ENCODE results near the gene ZBTB9.
"Not testable (repeated sequence)": the region's sequence is repeated elsewhere in the genome, so short reads cannot be mapped to it uniquely, and the experiment has no call there.

Gene ZBTB9

DNA sequence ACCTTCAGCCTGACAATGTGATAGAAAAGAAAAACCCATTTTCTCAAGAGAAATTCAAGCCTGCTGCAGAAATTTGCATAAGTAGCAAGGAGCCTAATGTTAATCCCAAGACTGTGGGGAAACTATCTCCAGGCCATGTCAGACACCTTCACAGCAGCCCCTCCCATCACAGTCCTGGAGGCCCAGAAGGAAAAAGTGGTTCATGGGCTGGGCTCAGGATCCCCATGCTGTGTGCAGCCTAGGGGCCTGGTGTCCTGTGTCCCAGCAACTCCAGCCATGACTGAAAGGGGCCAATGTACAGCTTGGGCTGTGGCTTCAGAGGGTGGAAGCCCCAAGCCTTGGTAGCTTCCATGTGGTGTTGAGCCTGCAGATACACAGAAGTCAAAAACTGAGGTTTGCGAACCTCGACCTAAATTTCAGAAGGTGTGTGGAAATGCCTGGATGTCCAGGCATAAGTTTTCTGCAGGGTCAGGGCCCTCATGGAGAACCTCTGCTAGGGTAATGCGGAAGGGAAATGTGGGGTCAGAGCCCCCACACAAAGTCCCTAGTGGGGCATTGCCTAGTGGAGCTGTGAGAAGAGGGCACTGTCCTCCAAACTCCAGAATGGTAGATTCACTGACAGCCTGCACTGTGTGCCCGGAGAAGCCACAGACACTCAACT, 11.8 kb downstream of the ZBTB9 start:
- DNase-seq: no peak

DNA sequence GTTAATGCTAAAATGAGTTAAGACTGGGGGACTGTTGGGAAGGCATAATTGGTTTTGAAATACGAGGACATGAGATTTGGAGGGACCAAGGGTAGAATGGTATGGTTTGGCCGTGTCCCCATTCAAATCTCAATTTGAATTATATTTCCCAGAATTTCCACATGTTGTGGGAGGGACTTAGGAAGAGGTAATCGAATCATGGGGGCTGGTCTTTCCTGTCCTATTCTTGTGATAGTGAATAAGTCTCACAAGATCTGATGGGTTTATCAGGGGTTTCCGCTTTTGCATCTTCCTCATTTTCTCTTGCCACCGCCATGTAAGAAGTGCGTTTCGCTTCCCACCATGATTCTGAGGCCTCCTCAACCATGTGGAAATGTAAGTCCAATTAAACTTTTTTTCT, 12.7 kb downstream of the ZBTB9 start:
- no peak for DNase-seq

DNA sequence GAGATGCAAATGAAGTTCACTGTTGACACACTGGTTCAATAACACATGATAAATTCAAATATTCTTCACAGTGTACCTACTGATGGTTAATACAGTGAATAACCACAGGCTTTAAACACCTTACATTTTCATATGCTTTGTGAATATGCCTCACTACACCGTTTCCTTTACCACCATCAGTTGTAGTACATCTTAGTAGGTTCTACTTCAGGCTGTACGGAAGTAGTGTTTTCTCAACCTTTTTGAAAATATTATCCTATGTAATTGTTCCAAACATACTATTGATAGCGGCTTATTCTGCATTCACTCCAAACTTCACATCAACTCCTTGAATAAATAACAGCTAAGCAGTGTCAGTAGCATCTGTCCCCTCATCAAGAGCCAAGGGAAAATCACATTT, 15.3 kb downstream of the ZBTB9 start:
- DNase-seq: no peak

DNA sequence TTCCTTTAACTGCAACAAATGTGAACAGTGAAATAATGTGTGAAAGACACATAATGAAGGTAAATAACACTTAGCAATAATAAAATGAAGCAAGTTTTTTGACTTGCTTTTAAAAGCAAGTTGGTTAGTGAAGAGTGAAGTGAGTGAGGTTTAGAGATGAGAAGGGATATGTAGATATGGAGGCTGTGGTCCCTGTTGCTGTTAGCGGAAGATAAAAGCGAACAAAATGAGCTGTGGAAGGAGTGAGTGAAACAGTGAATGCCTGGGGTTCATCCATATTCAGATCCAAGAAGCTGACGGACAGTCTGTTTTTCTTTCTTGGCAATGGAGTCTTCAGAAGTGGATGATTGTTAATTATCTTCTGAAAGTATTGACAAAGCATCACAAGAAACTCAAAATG, 23.5 kb downstream of the ZBTB9 start:
- DNase-seq: no peak

- no peak for DNase-seq
Observed at GRCh38 chr6:33481192-33481591, 26.8 kb downstream of the ZBTB9 start.

GRCh38 chr6:33482620-33483019, 28.2 kb downstream of the ZBTB9 start:
- not testable (repeated sequence) for DNase-seq

- DNase-seq: no peak
Observed at GRCh38 chr6:33483678-33484077, 29.3 kb downstream of the ZBTB9 start.

DNA sequence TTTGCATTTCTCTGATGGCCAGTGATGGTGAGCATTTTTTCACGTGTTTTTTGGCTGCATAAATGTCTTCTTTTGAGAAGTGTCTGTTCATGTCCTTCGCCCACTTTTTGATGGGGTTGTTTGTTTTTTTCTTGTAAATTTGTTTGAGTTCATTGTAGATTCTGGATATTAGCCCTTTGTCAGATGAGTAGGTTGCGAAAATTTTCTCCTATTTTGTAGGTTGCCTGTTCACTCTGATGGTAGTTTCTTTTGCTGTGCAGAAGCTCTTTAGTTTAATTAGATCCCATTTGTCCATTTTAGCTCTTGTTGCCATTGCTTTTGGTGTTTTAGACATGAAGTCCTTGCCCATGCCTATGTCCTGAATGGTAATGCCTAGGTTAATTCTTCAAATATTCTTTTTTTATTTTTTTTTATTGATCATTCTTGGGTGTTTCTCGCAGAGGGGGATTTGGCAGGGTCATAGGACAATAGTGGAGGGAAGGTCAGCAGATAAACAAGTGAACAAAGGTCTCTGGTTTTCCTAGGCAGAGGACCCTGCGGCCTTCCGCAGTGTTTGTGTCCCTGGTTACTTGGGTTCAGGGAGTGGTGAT, 30.4 kb downstream of the ZBTB9 start:
- DNase-seq: not testable (repeated sequence)

GRCh38 chr6:33485680-33486079, 31.3 kb downstream of the ZBTB9 start:
- DNase-seq: not testable (repeated sequence)

DNA sequence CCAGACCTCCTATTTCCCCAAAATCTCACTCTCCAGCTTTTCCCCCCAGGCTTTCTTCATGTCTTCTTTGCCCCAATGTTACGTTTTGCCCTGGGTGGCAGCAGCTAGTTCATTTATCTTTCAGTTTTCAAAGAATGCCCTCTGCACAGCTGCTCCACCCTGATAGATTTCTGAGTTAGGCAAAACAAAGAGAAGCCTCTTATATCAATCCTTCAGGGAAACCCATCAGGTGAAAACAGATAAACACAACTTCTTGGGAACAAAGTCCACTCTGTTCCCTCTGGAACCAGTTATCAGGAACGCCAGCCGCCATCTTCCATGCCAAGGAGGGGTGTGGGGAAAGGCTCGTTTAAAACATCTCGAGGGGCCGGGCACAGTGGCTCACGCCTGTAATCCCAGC, 34.0 kb downstream of the ZBTB9 start:
- no peak for DNase-seq

GRCh38 chr6:33490198-33490597, 35.8 kb downstream of the ZBTB9 start:
- no peak for DNase-seq

DNA sequence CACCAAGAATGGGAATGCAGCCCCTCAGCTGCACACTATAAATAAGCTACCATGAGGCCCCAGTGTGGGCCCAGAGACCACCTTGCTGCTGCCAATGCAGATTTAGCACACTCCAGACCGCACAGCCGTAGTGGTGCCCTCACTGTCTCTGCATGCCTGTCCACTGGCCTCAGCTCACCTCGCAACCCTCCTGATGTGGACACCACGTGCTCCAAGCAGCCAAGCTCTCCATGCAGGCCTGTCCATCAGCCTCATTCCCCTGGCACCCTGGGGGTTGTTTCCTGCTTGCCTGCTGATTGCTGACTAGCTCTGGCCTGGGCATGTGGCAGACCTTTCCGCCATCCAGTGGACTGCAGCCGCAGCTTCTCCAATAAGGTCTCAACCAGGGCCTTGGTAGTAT, 36.2 kb downstream of the ZBTB9 start:
- DNase-seq: no peak

GRCh38 chr6:33492093-33492492, 37.7 kb downstream of the ZBTB9 start:
- DNase-seq: no peak

GRCh38 chr6:33497157-33497556, 42.8 kb downstream of the ZBTB9 start:
- DNase-seq: no peak

DNA sequence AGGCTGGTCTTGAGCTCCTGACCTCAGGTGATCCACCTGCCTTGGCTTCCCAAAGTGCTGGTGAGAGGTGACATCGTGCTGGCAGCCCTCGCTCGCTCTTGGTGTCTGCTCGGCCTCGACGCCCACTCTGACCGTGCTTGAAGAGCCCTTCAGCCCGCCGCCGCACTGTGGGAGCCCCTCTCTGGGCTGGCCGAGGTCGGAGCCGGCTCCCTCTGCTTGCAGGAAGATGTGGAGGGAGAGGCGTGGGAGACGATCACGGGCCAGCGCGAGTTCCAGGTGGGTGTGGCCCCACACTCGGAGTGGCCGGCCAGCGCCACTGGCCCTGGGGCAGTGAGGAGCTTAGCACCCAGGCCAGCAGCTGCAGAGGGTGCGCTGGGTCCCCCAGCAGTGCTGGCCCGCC, 48.1 kb downstream of the ZBTB9 start:
- no peak for DNase-seq

DNA sequence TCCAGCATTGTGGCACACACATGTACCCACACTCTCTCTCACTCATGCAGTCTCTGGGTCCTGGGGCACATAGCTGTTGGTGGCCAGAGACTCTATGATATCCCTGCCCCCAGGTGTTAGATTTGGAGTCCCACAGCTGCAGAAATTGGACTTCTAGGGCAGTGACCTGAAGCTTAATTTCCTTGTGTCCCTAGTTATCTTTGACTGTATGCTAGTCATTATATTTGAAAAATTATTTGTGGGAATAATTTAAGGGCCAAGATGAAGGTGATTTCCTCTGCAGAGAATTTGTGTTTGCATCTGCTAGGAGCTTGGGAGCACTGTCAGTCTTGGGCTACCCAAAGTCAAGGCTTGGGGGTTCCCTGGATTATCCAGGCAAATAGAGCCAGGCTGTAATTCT, 50.1 kb downstream of the ZBTB9 start:
- DNase-seq: no peak

- no peak for DNase-seq
Observed at GRCh38 chr6:33505548-33506370, 51.4 kb downstream of the ZBTB9 start.
